Stimulated activated memory B cell treated with anti-CD40 and anti-IgM and Interleukin-4, amounts not matched to agents 10 μg/mL and 1 μg/mL and 100 μg/mL, for 72 hours (primary cell): ENCODE measurements around the gene OGFR.
A peak's percentile ranks its signal among the peaks of the same experiment; 100 is the strongest.

Source experiments
- ATAC-seq: fragments of 150-1000 bp; cut with Tn5 transposase; 2 replicates; pipeline ENCODE4 v1.10.0; 2021
- H3K27ac Mint-ChIP-seq: one replicate; pipeline ENCODE4 v1.8.0; 2022; ENCODE audit warnings: mild to moderate bottlenecking, mixed read lengths
- H3K27me3 Mint-ChIP-seq: one replicate; pipeline ENCODE4 v1.8.0; 2022; ENCODE audit warnings: mixed read lengths
- H3K36me3 Mint-ChIP-seq: one replicate; pipeline ENCODE4 v1.8.0; 2022; ENCODE audit warnings: mixed read lengths
- H3K4me1 Mint-ChIP-seq: one replicate; pipeline ENCODE4 v1.8.0; 2022; ENCODE audit warnings: mixed read lengths
- H3K4me3 Mint-ChIP-seq: one replicate; pipeline ENCODE4 v1.8.0; 2022; ENCODE audit warnings: mild to moderate bottlenecking, moderate library complexity, mixed read lengths
- H3K9me3 Mint-ChIP-seq: one replicate; pipeline ENCODE4 v1.8.0; 2022; ENCODE audit warnings: mixed read lengths

OGFR gene

DNA sequence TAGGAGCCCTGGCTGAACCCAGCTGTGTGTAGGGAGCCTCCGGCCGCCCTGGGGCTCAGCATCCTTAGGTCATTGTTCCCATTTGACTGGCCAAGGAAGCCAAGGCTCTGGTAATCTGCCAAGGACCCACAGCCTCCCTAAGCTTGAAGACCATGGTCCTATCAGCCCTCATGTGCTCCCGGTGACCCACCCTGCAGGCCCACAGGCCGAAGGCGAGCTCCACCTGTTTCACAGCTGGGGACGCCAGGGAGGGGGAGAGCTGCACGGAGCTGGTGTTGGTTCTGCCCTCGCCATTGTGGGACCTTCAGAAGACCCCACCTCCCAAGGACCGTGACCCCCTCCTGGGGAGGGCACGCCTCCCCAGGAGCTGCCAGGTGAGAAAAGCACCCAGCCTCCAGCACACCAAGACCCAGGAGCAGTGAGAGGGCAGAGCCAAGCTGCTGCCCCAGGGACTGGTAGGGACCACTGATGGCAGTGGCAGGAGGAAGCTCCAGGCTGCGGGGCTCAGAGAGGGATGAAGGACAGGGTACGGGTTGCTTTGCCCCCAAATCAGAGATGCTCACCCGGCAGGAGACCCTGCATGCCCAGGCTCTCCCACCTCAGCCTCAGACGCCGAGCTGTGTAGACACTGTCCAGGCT is 39.1 kb upstream of the OGFR start:
- H3K4me1 Mint-ChIP-seq = peaks cover 10% of the 10 kb centered on the region
- H3K4me3 Mint-ChIP-seq = no peak overlapping the region

DNA sequence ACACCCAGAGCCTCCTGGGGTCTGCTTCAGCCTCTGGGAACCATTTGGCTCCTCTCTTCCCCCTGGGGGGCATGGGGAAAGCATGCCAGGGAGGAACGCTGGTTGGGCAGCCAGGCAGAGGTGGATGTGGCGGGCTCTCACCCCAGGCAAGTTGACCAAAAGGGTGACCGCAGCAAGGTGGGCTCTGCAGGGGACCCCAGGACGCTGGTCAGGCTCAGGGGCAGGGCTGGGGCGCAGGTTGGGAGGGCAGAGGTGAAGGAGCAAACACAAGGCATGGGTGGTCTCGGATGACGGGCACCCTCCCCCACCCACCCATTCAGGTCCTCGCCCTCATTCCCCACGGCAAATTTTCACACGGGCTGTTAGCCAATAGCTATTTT is 38.6 kb upstream of the OGFR start:
- Mint-ChIP-seq H3K4me3 (no peak overlapping the region), H3K27ac (no peak overlapping the region), H3K9me3 (no peaks in the 10 kb centered on the region), H3K36me3 (no peaks in the 10 kb centered on the region), H3K27me3 (peaks cover 77% of the 10 kb centered on the region), H3K4me1 (peaks cover 15% of the 10 kb centered on the region)
- ATAC-seq = no peak

More for the DNA sequence above, 39.1 kb upstream of the OGFR start:
- no peak overlapping the region for H3K27ac Mint-ChIP-seq
- no peaks in the 10 kb centered on the region for H3K9me3 Mint-ChIP-seq
- no peak for ATAC-seq
- no peaks in the 10 kb centered on the region for H3K36me3 Mint-ChIP-seq
- peaks cover 76% of the 10 kb centered on the region for H3K27me3 Mint-ChIP-seq

DNA sequence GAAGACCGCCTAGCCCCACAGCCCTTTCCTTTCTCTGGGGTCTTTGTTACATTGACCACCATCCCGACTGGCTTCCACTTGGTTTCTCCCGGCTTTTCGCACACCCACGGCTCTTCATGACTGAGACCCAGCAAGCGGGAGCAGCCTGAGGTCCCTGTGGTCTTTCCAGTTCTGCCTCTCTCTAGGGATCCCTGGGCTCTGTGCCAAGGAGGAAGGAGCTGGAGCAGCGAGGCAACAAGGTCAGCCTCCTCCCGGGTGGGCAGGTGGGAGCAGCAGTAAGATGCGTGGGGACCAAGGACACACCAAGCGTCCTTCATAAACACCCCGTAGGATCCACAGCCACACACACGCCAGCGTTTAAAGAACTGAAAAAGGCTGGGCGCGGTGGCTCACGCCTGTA is 37.9 kb upstream of the OGFR start:
- Mint-ChIP-seq H3K9me3 (no peaks in the 10 kb centered on the region), H3K4me3 (no peak overlapping the region), H3K4me1 (peaks cover 22% of the 10 kb centered on the region), H3K27ac (no peak overlapping the region), H3K36me3 (no peaks in the 10 kb centered on the region), H3K27me3 (peaks cover 77% of the 10 kb centered on the region)
- no peak for ATAC-seq

DNA sequence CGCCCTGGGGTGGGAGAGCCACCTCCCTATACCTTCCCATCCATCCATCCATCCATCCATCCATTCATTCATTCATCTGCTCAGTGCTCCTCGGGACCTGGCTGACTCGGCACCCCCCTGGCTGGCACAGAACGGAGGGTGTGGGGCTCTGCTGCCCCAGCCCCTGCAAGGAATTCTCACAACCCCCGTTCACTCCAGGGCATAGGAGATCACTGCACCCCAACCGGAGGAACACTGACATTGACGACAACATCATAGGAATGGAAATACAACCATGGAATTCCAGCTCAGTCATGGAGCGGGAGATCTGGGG is 36.4 kb upstream of the OGFR start:
- ATAC-seq = no peak
- no peak overlapping the region for H3K4me3 Mint-ChIP-seq
- no peaks in the 10 kb centered on the region for H3K36me3 Mint-ChIP-seq
- H3K9me3 Mint-ChIP-seq = no peaks in the 10 kb centered on the region
- no peak overlapping the region for H3K27ac Mint-ChIP-seq
- H3K4me1 Mint-ChIP-seq = peaks cover 22% of the 10 kb centered on the region
- peaks cover 80% of the 10 kb centered on the region for H3K27me3 Mint-ChIP-seq

DNA sequence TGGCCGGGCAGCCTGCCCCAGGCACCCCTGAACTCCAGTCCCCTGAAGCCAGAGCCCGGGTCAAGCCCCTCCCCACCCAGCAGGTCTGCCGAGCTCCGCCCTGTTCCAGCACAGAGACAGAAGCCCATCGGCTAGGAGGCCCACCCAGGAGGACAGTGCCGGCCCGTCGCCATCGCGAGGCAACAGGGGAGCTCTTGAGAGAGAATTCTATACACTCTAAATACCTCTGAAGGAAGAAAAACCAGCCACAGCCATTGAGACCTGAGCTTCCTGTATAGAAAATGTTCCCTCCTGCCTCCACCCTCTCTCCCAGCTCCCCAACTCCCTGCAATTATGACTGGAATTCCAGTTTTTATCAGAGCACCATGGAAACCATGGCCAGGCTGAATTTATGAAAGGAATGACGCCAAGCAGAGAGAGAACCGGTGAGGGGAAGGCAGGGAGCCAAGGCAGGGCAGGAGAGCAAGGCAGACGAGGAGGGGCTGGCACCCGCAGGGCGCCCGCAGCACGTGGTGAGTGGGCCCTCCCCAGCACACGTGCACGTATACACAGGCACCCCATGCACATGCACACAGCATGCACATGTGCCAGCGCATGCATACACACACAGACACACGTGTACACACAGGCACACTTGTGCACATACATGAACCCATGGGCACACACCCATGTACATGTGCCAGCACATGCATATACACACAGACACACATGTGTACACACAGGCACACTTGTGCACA is 35.9 kb upstream of the OGFR start:
- Mint-ChIP-seq H3K4me1 (peaks cover 22% of the 10 kb centered on the region), H3K36me3 (no peaks in the 10 kb centered on the region), H3K9me3 (no peaks in the 10 kb centered on the region), H3K27ac (no peak overlapping the region), H3K4me3 (no peak overlapping the region), H3K27me3 (peaks cover 75% of the 10 kb centered on the region)
- ATAC-seq = no peak

DNA sequence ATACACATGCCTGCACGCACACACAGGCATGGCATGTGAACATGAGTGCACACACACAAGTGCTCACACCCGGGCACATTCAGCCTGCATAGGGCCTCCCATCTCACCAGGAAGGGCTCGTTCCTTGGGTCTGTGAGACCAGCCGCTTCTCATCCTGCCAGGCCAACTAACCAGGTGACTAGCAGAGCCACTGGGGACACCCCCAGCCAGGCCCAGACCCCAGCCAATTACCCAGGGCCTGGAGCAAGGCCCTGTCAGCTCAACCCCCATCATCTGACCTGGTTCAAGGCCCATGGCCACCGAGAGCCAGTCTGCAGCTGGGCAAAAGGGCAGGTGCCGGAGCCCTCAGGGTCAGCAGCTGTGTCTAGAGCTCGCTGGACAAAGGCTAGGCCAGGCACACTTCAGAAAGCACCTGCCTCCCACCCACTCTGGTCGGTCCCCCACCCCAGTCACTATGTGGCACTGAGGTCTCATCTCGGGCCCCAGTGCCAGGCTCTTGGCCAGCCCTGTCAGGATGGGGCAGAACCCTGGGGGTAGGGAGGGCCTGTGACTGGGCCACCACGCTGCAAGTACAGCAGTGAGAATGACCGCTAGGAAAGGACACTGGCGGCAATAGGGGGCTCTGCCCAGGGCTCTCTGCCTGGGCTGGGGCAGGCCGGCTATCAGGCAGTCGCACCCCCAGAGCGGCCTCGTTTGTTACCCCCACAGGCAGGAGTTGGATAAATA is 35.1 kb upstream of the OGFR start:
- H3K9me3 Mint-ChIP-seq = no peaks in the 10 kb centered on the region
- ATAC-seq = no peak
- H3K4me1 Mint-ChIP-seq = peaks cover 28% of the 10 kb centered on the region
- H3K36me3 Mint-ChIP-seq = no peaks in the 10 kb centered on the region
- peaks cover 67% of the 10 kb centered on the region for H3K27me3 Mint-ChIP-seq
- no peak overlapping the region for H3K27ac Mint-ChIP-seq
- no peak overlapping the region for H3K4me3 Mint-ChIP-seq

DNA sequence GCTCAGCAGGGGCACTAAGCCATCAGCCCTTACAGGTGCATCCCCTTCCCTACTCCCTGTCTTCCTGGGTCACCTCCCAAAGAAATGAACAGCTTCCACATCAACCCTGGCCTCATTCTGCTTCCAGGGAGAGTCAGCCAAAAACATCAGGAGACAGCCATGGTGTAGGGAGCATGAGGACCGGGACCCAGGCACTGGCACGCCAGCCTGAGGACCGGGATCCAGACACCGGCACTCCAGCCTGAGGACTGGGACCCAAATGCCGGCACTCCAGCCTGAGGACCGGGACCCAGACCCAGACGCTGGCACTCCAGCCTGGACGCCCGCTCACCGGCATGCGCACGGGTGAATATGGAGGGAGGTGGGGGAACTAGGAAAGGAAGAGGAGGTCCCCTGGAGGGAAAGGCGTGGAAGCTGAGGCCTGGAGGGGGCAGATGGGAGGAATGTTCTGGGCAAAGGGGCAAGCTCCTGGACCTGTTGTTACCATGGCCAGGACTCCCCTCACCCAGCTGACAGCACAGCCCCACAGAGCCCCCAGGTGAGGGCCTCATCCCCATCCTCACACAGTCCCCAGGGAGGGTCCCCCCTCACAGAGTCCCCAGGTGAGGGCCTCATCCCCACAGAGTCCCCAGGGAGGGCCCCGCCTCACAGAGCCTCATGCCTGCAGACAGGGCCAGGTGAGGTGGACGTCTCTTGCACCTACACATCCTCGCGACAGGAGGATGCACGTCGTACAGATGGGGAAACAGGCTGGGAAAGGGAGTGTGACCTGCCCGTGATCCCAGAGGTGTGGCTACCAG is 34.3 kb upstream of the OGFR start:
- peaks cover 35% of the 10 kb centered on the region for H3K4me1 Mint-ChIP-seq
- no peaks in the 10 kb centered on the region for H3K36me3 Mint-ChIP-seq
- H3K27me3 Mint-ChIP-seq = peaks cover 59% of the 10 kb centered on the region
- no peak overlapping the region for H3K27ac Mint-ChIP-seq
- ATAC-seq = peak; percentile 18
- no peaks in the 10 kb centered on the region for H3K9me3 Mint-ChIP-seq
- no peak overlapping the region for H3K4me3 Mint-ChIP-seq

DNA sequence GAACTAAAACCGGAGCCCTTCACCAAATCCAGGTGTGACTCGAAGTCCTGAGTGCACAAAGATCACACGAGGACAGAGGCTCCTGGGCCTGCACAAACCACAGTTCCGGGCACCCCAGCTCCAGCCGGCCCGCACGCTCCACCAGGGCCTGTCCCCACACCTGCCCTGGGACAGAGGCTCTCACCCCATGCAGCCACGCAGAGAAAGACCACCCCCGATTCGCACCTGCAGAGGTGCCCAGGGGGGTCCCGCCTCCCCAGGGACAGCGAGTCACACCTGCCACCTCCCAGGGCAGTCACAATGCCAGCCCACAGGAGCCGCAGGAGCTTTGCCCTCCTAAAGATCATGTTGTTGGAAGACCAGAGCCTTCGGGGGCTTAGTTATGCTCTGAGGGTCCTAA is 33.7 kb upstream of the OGFR start:
- Mint-ChIP-seq H3K9me3 (no peaks in the 10 kb centered on the region), H3K36me3 (no peaks in the 10 kb centered on the region), H3K4me1 (peaks cover 38% of the 10 kb centered on the region), H3K4me3 (no peak overlapping the region), H3K27ac (no peak overlapping the region), H3K27me3 (peaks cover 56% of the 10 kb centered on the region)
- no peak for ATAC-seq

DNA sequence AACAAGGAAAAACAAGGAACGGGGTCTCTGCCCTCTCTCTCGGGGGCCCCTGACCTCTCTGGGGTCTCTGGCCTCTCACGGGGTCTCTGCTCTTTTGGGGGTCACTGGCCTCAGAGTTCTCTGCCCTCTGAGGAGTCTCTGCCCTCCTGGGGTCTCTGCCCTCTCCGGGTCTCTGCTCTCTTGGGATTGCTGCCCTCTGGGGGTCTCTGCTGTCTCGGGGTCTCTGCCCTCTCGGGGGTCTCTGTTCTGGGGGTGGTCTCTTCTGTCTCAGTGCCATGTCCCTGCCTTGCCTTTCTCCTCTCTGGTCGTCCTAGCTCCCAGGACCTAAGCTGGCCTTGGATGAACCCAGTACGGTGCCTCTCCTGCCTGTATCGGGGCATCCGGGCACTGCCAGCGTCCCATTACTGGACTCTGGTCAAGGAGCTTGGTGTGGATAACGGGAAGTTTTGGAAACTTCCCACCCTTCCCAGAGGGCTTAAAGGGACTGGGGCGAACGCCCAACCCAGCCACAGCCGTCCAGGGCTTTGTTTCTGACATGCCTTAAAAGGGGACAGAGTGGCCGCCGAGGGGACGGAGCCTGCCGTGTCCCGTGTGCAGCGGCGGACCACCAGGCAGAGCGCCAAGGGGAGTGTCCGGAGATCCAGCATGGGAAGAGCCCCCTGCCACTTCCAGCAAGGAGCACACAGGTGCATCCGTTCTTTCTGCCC is 33.1 kb upstream of the OGFR start:
- Mint-ChIP-seq H3K9me3 (no peaks in the 10 kb centered on the region), H3K27ac (no peak overlapping the region), H3K36me3 (no peaks in the 10 kb centered on the region), H3K4me1 (peaks cover 44% of the 10 kb centered on the region), H3K27me3 (peaks cover 54% of the 10 kb centered on the region), H3K4me3 (no peak overlapping the region)
- no peak for ATAC-seq

DNA sequence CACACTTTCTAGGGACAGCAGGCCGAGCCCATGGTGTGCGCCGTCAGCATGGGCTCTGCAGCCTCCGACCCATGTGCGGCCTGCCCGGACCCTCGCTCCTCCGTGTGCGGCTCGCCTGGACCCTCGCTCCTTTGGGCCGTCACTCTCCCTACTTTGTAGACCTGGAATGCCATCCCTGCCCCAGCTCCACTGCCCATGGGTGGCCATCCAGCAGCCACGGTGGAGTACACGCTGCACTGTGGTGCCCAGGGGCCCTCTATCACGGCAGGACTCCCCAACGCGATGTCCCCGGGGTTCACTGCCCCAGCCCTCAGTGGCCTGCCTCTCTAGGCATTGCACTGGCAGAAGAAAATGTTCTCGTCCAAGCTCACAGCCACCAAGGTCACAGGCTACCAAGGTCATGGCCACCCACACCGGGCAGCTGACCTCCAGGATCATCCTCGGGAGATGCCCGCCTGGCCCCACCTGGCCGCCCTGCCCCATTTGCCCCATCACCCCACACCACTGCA is 32.5 kb upstream of the OGFR start:
- Mint-ChIP-seq H3K27me3 (peaks cover 48% of the 10 kb centered on the region), H3K4me1 (peaks cover 48% of the 10 kb centered on the region), H3K36me3 (no peaks in the 10 kb centered on the region), H3K4me3 (no peak overlapping the region), H3K9me3 (peaks cover 4% of the 10 kb centered on the region), H3K27ac (no peak overlapping the region)
- ATAC-seq = no peak

DNA sequence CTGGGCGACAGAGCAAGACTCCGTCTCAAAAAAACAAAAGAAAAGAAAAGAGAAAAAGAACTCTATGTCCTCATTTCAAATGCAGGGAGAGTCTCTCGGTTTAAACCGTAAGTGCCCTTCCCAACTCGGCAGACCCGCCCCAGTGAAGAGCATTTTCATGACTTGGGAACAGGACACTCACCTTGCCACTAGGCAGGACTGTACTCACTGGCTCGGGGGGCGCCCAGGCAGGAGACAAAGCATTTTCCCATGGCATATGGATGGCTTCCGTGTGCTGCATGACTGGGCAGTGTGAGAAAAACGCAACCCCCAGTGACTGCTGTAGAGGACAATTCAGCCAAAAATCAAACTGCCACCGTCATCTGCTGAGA is 32.0 kb upstream of the OGFR start:
- peaks cover 5% of the 10 kb centered on the region for H3K9me3 Mint-ChIP-seq
- no peak overlapping the region for H3K4me3 Mint-ChIP-seq
- H3K27me3 Mint-ChIP-seq = peaks cover 44% of the 10 kb centered on the region
- H3K36me3 Mint-ChIP-seq = no peaks in the 10 kb centered on the region
- H3K4me1 Mint-ChIP-seq = peaks cover 47% of the 10 kb centered on the region
- H3K27ac Mint-ChIP-seq = no peak overlapping the region
- ATAC-seq = no peak

DNA sequence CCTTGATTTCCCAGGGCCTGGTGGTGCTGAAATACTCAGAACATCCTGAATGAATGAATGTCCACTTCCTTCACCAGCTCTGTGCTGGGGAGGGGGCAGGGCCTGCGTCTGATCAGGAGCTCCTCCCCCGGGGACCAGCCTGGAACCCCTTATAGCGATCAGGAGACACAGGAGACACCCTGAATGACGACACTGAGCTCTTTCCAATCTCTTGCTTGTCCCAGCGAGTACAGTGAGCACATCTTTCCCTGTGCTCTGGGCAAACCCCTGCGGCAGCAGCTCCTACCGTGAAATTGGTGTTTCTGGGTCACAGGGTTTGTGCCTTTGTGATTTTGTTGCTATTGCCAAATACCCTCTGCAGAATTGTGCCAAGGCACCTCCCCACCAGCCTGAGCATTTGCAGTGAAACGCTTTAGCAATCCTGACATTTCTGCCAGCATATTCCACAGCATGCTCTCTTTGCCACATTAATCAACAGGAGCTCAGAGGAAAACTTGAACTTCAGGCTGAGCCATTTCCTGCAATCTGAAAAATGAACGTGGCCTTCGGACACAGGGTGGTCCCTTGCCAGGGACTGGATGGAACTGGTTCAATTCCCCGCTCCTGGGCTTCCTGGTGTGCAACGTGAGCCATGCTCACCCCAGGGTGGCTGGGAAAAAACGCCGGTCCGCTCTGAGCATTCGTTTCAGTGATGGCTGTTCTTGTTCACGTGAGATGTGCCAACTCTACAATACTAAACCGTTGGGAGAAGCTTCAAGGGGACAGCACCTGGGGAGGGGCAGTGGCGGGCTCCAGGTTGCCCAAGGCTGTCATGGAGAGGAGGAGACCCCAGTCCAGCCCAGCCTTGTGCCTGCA is 31.4 kb upstream of the OGFR start:
- Mint-ChIP-seq H3K9me3 (peaks cover 5% of the 10 kb centered on the region), H3K27me3 (peaks cover 38% of the 10 kb centered on the region), H3K4me1 (peaks cover 47% of the 10 kb centered on the region), H3K27ac (no peak overlapping the region), H3K36me3 (no peaks in the 10 kb centered on the region), H3K4me3 (no peak overlapping the region)
- ATAC-seq = no peak

DNA sequence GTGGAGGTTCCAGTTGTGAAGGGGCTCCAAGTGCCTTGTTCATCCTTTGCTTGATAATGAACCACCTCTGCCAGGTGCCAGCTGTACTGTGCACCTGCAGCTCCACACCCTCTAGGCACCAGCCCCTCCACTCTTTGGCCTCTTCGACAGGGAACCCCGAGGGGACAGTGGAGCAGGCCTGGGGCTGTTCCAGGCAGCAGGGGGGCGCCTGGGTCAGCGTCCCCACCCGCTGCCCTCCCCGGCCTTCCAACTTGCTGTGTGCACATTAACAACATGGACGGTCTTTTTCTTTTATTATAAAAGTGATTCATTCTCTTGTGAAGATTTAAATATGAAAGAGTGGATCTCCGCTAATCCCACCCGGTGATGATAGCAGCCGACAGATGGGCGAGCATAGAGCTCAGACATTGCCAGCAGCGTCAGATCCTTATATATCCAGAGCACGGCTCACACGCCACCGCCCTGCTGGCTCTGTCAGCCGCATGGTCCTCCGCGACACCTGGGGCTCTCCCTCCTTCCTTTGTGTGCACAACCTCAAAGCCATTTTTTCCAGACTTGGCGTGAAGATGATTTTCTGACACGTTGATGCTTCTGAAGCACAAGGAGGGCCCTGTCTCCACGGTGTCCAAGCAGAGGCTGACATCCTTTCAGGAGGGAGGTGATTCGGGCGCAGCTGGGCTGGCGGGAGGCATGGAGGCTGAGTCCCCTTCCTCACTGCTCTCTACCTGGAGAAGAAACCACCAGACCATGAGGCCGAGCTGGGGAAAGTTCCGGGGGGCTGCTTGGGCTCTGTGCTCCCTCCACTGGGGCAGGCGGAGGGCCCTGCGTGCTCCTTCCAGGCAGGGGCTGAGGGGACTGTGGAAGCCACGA is 30.6 kb upstream of the OGFR start:
- H3K27me3 Mint-ChIP-seq = peaks cover 32% of the 10 kb centered on the region
- H3K4me3 Mint-ChIP-seq = no peak overlapping the region
- H3K9me3 Mint-ChIP-seq = peaks cover 5% of the 10 kb centered on the region
- ATAC-seq = no peak
- peaks cover 47% of the 10 kb centered on the region for H3K4me1 Mint-ChIP-seq
- no peaks in the 10 kb centered on the region for H3K36me3 Mint-ChIP-seq
- H3K27ac Mint-ChIP-seq = no peak overlapping the region
